Middle frontal gyrus (tissue), 1 donor: ENCODE measurements around the gene WDR72.

Experiments used
- DNase-seq: peaks from one replicate; pipeline ENCODE4 v3.0.0-alpha.2; 2015; ENCODE audit warnings: low spot score; ENCODE audit errors: extremely low spot score

Gene WDR72

GRCh38 chr15:53535886-53536285 lies 223.6 kb downstream of the WDR72 start:
- no peak for DNase-seq

GRCh38 chr15:53534105-53534839 lies 225.2 kb downstream of the WDR72 start:
- DNase-seq = no peak

GRCh38 chr15:53530761-53531160 lies 228.7 kb downstream of the WDR72 start:
- DNase-seq = no peak

- no peak for DNase-seq
Measured at GRCh38 chr15:53527996-53528395, 231.5 kb downstream of the WDR72 start.

- no peak for DNase-seq
Measured at GRCh38 chr15:53525894-53526293, 233.6 kb downstream of the WDR72 start.

- no peak for DNase-seq
Measured at GRCh38 chr15:53522991-53523390, 236.5 kb downstream of the WDR72 start.

- DNase-seq = no peak
Measured at GRCh38 chr15:53520996-53521395, 238.5 kb downstream of the WDR72 start.

GRCh38 chr15:53513431-53513830 lies 246.0 kb downstream of the WDR72 start:
- no peak for DNase-seq

- no peak for DNase-seq
Measured at GRCh38 chr15:53512029-53512428, 247.4 kb downstream of the WDR72 start.

- no peak for DNase-seq
Measured at GRCh38 chr15:53511175-53511574, 248.3 kb downstream of the WDR72 start.

GRCh38 chr15:53506370-53506769 lies 253.1 kb downstream of the WDR72 start:
- no peak for DNase-seq

- no peak for DNase-seq
Measured at GRCh38 chr15:53498996-53499395, 260.5 kb downstream of the WDR72 start.

- no peak for DNase-seq
Measured at GRCh38 chr15:53490341-53490740, 269.1 kb downstream of the WDR72 start.

- no peak for DNase-seq
Measured at GRCh38 chr15:53482055-53482454, 277.4 kb downstream of the WDR72 start.

- DNase-seq = no peak
Measured at GRCh38 chr15:53477981-53478766, 281.3 kb downstream of the WDR72 start.

- DNase-seq = no peak
Measured at GRCh38 chr15:53473886-53474285, 285.6 kb downstream of the WDR72 start.

- no peak for DNase-seq
Measured at GRCh38 chr15:53473435-53473834, 286.0 kb downstream of the WDR72 start.

- DNase-seq = no peak
Measured at GRCh38 chr15:53472883-53473282, 286.6 kb downstream of the WDR72 start.

- DNase-seq = no peak
Measured at GRCh38 chr15:53472210-53472609, 287.3 kb downstream of the WDR72 start.

- DNase-seq = no peak
Measured at GRCh38 chr15:53470743-53471142, 288.7 kb downstream of the WDR72 start.

- no peak for DNase-seq
Measured at GRCh38 chr15:53469422-53469821, 290.0 kb downstream of the WDR72 start.
